Ecto neural progenitor cell (in vitro differentiated cells): Measurements from ENCODE around the gene BROX.
A peak's percentile ranks its signal among the peaks of the same experiment; 100 is the strongest.
"Not testable (repeated sequence)": the region's sequence is repeated elsewhere in the genome, so short reads cannot be mapped to it uniquely, and the experiment has no call there.

Experiments used
- DNase-seq: peaks from one replicate; pipeline ENCODE4 v3.0.0-alpha.2; 2018; ENCODE audit warnings: low spot score

Gene BROX

DNA sequence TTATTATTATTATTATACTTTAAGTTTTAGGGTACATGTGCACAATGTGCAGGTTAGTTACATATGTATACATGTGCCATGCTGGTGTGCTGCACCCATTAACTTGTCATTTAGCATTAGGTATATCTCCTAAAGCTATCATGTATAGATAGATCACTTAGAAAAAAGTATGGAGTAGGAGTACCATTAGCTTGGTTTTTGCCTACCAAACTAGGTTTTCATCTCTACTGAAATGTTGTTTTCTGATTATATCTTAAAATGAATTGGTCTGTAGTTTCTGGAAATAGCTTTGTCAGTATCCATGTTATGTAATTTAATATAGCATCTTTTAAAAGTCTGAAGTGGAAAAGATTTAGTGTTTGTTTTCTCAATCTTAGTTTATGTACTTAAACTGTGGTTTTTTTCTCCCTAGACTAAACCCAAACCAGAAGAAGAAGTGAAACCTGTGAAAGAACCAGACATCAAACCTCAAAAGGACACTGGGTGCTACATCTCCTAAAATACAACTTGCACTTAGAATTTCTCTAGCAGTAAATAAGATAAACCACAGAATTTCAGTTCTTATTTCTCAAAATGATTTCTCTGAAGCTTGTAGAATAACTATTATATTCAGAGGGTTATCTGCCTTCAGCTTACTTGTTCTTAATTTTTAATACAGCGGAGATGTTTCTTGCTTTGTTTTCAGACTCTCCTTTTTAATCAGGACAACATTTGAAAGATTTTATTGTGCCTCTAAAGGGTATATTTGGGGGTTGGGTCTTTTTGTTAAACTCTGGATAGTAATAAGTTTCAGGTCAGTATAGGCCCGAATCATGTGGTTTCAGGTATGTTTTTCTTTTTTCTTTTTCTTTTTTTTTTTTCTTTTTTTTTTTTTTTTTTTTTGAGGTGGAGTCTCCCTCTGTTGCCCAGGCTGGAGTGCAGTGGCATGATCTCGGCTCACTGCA lies 20.1 kb downstream of the BROX start:
- DNase-seq, result no peak

DNA sequence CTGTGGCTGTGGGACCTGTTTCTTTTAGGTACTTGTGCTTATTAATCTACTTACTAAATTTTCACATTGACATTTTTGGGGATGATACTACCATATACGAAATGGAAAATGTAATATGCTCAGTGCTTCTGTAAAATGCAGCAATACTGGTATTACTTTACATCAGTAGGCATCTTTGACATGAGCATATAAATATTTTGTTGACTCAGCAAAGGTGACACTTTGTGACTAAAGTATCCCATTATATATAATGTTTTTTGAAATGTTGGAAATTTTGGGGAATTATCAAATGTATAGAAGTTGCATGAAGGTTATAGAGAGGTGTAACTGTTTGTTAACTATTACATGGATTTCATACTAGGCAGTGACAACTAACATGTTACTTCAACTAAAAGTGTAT lies 22.4 kb downstream of the BROX start:
- no peak for DNase-seq

- peak; percentile 48 for DNase-seq
These were observed 24.1 kb downstream of the BROX start for GRCh38 chr1:222736470-222736869.

GRCh38 chr1:222736972-222737371 lies 24.6 kb downstream of the BROX start, which contains the start of gene FAM177B:
TSS of gene FAM177B (plus strand) at chr1:222737202. CDS start at chr1:222746546, 9,344 bp downstream.
- DNase-seq, result no peak

DNA sequence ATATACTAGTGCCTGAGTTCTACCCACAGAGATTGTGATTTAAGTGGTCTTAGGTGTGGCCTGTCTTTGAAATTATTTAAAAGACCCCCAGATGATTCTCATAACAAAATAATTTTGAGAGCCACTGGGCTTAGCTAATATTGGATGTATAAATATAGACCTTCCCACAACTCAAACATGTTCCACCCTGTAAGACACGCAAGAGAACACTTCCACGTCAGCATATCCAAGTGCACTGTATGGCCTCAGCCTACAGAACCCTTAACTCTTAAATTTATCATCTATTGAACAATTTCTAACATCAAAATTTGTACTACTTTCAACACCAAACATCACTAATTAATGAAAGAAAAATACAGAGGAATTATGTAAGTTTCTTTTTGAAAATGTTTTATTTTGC lies 27.1 kb downstream of the BROX start:
- no peak for DNase-seq

- DNase-seq, result no peak
These were observed 27.6 kb downstream of the BROX start for GRCh38 chr1:222739929-222740328.

DNA sequence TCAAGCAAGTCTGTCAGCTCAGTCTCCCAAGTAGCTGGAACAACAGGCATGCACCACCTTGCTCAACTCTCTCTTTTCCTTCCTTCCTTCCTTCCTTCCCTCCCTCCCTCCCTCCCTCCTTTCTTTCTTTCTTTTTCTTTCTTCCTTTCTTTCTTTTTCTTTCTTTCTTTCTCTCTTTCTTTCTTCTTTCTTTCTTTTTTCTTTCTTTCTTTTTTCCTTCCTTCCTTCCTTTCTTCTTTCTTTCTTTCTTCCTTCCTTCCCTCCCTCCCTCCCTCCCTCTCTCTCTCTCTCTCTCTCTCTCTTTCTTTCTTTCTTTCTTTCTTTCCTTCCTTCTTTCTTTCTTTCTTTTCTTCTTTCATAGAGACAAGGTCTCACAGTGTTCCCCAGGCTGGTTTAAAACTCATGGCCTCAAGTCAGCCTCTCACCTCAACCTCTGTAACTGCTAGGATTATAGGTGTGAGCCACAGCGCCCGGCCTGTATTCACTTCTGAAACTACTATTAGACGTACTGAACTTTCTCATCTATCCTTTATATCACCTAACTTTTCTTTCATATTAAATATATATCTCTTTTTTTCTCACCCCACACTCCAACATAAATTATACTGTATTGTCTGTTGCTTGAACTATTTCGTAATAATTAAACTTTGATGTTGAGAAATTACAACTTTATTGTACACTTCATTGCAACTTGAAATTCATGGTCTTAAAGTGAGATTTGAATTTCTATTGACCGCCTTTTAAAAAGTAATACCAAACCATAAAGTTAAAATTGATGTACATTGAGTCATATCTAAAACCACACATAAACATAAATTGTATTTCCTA lies 29.5 kb downstream of the BROX start:
- not testable (repeated sequence) for DNase-seq

- DNase-seq, result no peak
These were observed 37.6 kb downstream of the BROX start for GRCh38 chr1:222749927-222750326.

DNA sequence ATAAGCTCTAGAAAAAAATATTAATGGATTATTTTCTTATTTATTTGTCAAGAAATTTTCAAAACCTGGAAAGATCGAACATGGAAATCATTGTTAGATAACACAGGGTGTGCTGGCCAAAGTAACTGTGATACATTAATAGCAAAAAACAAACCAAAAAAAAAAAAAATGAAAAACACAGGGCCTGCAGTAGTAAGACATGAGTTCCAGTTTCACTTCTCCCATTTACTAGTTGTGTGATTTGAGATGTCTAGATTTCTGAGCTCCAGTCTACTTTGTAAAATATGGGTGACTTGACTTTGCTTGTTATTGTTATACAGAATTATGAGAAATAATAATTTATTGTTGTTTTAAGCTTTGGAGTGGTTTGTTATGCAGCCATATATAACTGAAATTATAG lies 38.3 kb downstream of the BROX start:
- DNase-seq, result no peak

DNA sequence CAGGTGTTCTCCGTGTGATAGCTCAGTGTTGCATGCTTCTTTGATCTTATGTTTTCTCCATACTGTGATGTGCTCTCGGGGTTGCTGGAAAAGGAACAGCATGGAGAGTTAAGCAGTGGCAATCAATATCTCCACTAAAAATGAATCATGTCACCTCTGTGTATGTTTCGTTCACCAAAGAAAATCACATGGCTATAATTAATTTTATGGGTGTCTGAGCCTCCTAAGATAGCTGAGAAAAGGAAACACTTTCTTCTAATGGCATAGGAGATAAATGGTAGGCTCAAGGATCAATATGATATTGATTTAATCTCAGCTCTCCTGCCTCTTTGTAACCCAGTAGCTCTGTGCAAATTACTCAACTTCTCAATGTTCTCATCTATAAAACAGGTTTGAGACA lies 38.9 kb downstream of the BROX start:
- no peak for DNase-seq

DNA sequence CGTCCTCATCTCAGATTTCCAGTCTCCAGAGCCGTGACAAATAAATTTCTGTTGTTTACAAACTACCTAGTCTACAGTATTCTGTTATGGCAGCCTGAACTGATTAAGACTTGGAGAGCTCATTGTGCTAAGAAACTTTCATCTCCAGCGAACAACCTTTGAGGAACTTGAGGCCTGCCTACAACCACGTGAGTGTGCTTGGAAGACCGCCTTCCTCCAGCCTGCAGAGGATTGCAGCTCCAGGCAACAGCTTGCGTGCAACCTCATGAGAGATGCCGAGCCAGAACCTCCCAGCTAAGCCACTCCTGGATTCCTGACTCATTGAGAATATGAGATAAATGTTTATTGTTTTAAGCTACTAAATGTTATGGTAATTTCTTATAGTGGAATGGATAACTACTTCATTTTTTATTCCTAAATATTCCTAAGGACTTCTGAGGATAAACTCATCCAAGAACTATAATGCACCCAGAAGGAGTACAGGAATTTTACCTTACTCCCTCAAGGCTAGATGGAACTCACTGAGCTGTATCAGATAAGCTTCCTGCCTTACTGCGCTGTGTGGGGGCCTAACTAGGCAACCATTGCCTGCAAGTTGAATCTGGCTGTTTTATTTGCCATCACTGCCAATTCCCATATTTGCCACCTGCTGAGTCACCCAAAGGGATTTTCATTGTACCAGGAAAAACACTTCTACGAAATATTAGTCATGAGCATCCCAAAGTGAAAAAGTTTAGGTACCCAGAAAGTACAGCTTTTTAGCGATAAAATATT lies 42.2 kb downstream of the BROX start:
- no peak for DNase-seq

DNA sequence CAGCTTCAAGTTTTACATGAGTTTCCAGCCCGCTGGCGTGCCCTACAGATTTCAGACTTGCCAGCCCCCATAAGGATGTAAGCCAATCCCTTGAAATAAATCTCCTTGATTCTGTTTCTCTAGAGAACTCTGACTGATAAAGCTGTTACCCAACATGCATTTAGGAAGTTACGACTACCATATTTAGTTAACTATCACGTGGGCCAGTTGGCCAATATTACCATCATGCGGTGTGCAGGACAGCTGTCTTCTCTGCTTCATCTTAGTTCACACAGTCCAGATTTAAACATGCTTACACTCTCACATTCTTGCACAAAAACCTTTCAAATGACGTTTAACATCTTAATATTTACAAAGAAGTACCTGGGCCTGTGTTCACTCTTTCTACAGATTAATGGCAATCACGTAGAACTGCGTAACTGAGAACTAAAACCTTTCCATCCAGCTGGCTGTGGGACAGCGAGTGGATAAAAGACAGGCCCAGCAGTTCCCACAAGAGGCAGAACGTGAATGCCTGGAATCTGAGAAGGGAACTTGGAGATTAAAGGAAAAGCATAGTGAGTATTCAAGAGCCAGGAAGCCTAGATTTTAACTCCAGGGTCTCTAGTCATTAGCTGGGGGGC lies 45.4 kb downstream of the BROX start:
- DNase-seq, result no peak

DNA sequence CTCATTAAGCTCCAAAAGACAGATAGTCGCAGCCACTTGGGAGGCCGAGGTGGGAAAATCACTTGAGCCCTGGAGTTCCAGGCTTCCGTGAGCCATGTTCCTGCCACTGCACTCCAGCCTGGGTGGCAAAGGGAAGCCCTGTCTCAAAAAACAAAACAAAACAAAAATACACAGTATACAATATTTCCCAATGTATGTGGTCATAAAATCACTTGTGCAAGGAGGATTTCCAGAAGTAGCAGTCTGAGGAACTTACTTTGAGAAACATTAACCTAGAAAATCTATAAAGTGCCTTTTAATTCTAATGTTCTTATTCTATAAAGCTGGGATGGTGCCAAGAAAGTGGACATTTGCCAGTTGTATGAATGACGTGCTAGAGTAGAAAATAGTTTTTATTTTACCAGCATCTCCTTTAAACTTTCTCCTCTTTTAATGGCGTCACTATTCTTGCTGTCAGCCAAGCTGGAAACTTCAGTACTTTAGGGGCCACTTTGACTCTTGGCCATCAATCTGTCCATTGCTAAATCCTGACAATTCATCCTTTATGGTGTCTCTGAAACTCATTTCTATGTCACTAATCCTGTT lies 47.2 kb downstream of the BROX start:
- no peak for DNase-seq

DNA sequence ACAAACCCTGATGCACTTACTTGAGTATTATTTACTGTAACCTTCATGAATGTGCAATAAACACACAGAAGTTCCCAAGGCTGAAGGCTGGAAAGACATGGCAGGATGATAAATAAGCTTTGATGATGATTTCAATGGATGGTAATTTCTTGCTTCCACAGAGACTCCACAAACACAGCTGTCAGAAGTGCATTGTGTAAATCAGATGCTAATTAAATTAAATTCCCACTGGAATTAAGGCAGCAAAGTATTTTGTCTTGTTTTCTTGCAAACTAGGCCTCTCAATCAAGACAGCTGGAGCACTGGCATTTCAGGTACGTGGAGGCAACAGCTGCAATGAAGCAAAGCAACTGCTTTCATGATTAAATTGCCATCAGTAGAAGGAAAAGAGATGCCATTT lies 48.7 kb downstream of the BROX start:
- DNase-seq, result no peak

- DNase-seq, result not testable (repeated sequence)
These were observed 49.8 kb downstream of the BROX start for GRCh38 chr1:222762178-222762577.

- no peak for DNase-seq
These were observed 54.8 kb downstream of the BROX start for GRCh38 chr1:222767152-222767571.

DNA sequence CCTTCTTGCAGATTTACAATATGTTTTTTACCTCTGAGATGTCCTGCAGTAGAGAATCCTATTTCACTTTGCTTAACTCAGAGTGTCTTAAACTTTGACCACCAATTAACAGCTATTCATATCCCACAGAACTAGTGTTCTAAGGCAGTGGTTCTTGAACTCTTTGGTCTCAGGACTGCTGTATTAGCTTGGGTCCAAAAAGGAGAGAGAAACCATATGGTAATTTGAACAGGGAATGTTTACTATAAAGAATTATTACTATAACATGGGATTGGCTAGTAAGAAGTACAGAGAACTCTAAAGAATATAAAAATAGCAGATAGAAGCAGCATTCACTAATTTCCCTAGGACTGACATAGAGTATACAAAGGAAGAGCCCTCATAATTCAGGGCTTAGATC lies 56.2 kb downstream of the BROX start:
- no peak for DNase-seq

- DNase-seq, result no peak
These were observed 56.8 kb downstream of the BROX start for GRCh38 chr1:222769181-222769580.

- no peak for DNase-seq
These were observed 57.7 kb downstream of the BROX start for GRCh38 chr1:222769971-222770620.

DNA sequence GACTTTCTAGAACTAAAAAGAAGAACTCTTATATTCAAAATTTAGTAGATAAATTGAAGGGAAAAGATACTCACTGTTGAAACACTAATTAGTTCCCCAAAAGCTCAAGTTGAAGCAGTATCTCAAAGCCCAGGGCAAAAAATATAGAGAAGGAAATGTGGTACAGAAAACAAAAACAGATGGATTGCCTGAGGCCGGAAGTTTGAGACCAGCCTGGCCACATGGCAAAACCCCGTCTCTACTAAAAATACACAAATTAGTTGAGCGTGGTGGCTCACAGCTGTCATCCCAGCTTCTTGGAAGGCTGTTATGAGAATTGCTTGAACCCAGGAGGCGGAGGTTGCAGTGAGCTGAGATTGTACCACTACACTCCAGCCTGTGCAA lies 60.6 kb downstream of the BROX start:
- no peak for DNase-seq

GRCh38 chr1:222777463-222777862 lies 65.1 kb downstream of the BROX start:
- DNase-seq, result no peak
